Measurements from ENCODE around the gene OR7A17.
A peak's percentile ranks its signal among the peaks of the same experiment; 100 is the strongest.

Gene OR7A17

DNA sequence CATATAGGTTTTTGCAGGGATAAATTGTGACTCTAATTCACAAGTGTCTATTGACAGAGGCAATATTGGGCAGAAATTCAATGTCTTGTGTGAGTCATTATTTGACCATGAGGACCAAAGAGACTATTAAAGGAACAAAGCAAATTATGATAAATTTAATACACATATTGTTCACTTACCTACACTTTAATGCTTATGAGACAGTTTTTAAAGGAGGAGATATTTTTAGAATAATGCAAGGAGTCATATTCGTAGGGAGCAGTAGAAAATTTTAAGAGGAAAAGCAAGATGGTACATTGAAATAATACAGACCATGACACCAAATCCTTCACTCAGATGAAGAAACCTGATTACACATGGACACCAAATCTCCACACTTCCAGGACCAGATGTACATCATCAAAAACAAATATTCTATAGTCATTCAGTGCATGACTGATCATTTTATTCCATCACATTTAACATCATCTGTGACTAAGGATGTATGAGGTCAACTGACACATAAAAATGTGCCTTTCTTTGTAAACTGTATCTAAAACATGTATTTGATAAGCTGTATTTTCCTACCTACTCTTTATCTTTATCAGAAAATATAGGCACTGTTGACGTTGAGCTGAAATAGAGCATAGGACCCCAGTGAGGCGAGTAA lies 4.2 kb upstream of the OR7A17 start:
- H3K4me3 ChIP-seq (ENCODE audit: low read length): no peak overlapping the region
- no peak for DNase-seq (ENCODE audit: low read depth)
- TF ChIP-seq, protein P1, sequence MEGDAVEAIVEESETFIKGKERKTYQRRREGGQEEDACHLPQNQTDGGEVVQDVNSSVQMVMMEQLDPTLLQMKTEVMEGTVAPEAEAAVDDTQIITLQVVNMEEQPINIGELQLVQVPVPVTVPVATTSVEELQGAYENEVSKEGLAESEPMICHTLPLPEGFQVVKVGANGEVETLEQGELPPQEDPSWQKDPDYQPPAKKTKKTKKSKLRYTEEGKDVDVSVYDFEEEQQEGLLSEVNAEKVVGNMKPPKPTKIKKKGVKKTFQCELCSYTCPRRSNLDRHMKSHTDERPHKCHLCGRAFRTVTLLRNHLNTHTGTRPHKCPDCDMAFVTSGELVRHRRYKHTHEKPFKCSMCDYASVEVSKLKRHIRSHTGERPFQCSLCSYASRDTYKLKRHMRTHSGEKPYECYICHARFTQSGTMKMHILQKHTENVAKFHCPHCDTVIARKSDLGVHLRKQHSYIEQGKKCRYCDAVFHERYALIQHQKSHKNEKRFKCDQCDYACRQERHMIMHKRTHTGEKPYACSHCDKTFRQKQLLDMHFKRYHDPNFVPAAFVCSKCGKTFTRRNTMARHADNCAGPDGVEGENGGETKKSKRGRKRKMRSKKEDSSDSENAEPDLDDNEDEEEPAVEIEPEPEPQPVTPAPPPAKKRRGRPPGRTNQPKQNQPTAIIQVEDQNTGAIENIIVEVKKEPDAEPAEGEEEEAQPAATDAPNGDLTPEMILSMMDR (conservative IDR thresholded peaks at IDR 0.05; ENCODE audit: low read length): no peak

DNA sequence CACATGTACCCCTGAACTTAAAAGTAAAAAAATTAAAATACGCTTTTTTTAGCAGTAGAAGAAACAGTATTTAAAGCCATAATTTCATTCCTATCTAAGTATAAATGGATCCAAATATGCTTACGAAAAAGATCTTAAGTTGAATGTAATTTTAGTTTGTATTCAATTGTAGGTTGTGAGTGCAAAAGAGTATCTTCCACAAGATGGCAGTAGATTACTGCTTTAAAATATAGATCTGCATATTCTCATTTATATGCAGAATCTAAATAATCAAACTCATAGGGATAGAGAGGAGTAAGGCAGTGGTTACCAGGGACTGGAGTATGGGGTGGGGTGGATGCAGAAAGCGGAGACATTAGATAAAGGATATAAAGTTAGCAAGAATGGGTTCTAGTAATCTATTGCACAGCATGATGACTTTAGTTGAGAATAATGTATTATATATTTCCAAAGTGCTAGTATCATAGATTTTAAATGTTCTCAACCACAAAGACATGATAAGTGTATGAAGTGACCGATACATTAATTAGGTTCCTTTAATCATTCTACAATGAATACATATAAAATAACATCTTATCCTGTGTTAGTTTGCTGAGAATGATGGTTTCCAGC lies 14.2 kb downstream of the OR7A17 start:
- peak; percentile 8 for DNase-seq (ENCODE audit: low read depth)

DNA sequence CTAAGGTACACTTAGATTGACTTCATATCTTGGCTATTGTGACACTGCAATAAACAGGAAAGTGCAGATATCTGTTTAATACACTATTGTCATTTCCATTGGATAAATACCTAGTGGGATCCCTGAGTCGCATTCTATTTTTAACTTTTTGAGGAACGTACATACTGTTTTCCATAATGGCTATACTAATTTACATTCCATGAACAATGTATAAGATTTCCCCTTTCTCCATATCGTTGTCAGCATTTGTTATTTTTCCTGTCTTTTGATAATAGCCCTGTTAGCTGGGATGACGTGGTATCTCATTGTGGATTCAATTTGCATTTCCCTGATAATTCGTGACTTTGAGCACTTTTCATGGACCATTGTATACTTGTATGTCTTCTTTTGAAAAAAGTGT lies 17.4 kb downstream of the OR7A17 start:
- TF ChIP-seq, protein P1 (conservative IDR thresholded peaks at IDR 0.05; ENCODE audit: low read length): no peak

More for the DNA sequence above, 14.2 kb downstream of the OR7A17 start:
- no peak overlapping the region for H3K4me3 ChIP-seq (ENCODE audit: low read length)
- TF ChIP-seq, protein P1 (conservative IDR thresholded peaks at IDR 0.05; ENCODE audit: low read length): peak; percentile 48

DNA sequence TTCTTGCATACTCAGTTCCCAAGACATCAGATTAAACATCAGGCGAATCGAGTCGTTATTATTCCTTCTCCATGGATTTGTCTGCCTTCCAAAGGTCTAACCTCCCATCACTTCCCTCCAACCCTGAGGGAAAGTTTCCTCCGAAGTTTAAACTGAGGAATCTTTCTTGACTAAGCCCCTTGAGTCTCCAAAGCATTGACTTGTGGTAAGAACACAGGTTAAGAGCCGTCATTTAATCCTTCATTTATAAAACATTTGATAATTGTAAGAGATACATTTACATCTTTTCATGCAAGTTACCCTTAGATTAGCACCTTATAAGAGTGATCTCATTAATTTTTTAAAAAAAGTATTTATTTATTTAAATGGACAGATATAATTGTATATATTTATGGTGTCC lies 37.1 kb downstream of the OR7A17 start, which contains the start of gene OR7A10:
OR7A10 (minus strand) TSS at position 101 of the 400 bp plus-strand sequence. CDS start 7,045 bp downstream, outside the sequence.
- TF ChIP-seq, protein P1 (conservative IDR thresholded peaks at IDR 0.05; ENCODE audit: low read length): no peak
- no peak for DNase-seq (ENCODE audit: low read depth)
- no peak within 1 kb of the TSS for H3K4me3 ChIP-seq (ENCODE audit: low read length)

More for the DNA sequence above, 17.4 kb downstream of the OR7A17 start:
- DNase-seq (ENCODE audit: low read depth): no peak
- H3K4me3 ChIP-seq (ENCODE audit: low read length): no peak overlapping the region

DNA sequence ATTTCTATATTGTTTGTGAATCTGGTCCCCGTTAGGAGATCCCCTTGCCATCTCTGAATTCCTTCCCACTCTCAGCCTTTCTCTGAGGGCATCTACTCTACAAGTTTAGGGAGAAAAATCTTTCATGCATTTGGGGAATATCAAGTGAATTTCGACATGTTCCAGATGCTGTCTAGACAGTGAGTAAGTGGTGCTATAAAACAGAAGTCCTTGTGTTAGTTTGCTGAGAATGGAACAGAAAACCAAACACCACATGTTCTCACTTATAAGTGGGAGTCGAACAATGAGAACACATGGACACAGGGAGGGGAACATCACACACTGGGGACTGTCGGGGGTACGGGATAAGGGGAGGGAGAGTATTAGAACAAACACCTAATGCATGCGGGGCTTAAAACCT lies 42.4 kb downstream of the OR7A17 start:
- DNase-seq (ENCODE audit: low read depth): peak; percentile 1
- no peak overlapping the region for H3K4me3 ChIP-seq (ENCODE audit: low read length)
- TF ChIP-seq, protein P1 (conservative IDR thresholded peaks at IDR 0.05; ENCODE audit: low read length): no peak

DNA sequence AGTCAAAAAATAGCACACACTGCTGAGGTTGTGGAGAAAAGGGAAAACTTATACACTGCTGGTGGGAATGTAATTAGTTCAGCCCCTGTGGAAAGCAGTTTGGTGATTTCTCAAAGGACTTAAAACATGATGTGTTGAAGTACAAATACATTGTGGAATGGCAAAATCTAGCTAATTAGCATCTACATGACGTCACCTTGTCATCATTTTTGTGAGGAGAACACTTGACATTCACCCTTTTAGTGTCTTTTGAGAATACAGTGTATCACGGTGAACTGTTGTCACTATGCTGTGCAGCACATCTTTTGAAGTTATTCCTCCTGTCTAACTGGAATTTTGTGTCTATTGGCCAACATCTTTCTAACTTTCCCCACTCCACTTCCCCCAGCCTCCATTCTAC lies 42.8 kb downstream of the OR7A17 start:
- TF ChIP-seq, protein P1 (conservative IDR thresholded peaks at IDR 0.05; ENCODE audit: low read length): no peak
- no peak overlapping the region for H3K4me3 ChIP-seq (ENCODE audit: low read length)

DNA sequence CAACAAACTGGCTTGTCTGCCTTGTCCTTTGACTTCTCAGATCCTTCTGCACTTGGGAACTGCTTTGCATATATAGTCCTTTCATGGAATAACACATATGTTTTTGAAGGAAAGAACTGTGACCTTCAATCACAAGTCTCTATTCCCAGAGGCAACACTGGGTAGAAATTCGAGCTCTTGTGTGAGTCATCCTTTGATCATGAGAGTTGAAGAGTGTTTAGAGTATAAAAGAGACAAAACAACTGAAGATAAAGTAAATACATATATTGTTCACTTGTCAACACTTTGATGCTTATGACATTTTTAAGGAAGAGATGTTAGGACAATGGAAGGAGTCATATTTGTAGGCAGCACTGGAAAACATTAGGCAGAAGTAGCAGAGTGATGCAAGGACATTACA lies 45.7 kb downstream of the OR7A17 start:
- no peak overlapping the region for H3K4me3 ChIP-seq (ENCODE audit: low read length)
- TF ChIP-seq, protein P1 (conservative IDR thresholded peaks at IDR 0.05; ENCODE audit: low read length): no peak

More for the DNA sequence above, 42.8 kb downstream of the OR7A17 start:
- no peak for DNase-seq (ENCODE audit: low read depth)

More for the DNA sequence above, 45.7 kb downstream of the OR7A17 start:
- no peak for DNase-seq (ENCODE audit: low read depth)
